ENCODE measurements around the gene SBK2. TPM values are rescaled to one million over a fixed set of nuclear protein-coding genes. Genes with fewer than 3 reads are reported as not detected.
A peak's percentile ranks its signal among the peaks of the same experiment; 100 is the strongest.

SBK2 gene
- total RNA-seq, 2 experiments from 2014 or later, result not detected

DNA sequence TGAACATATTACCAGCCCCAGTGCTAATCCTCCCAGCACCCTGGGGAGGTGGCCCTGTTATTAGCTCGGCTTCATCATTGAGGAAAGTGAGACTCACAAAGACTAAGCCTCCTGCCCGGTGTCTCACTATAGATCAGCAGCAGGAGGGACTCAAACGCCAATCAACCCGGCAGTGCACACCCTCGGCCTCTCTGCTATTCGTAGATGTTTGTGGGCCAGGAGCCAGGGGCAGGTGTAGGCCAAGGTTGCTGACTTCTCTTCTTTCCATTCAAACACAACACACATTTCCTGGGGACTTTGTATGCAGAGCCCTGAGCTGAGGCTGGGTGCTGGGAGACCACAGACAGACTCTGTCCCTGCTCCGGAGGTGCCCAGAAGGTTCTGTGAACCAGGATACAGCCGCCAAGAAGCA lies 17.8 kb upstream of the SBK2 start:
- no peak overlapping the region for H3K4me3 Mint-ChIP-seq
- intact Hi-C loops (cut with DNase I, micrococcal nuclease), result no loop called here
- H3K27me3 Mint-ChIP-seq, result peaks cover 3% of the 10 kb centered on the region
- no peak overlapping the region for H3K27ac Mint-ChIP-seq
- ChIA-PET POLR2A (no interaction called here), CTCF (interaction anchor here (0.8 kb wide), 1 partner anchor 356 kb away, joined by 3 read pairs; no protein-coding TSS in a partner anchor)
- DNase-seq, result no peak
- no peaks in the 10 kb centered on the region for H3K4me1 Mint-ChIP-seq
- no peaks in the 10 kb centered on the region for H3K36me3 Mint-ChIP-seq (ENCODE audit: low read depth)
- H3K9me3 Mint-ChIP-seq (ENCODE audit: low read depth), result no peaks in the 10 kb centered on the region
- no peak for ATAC-seq

DNA sequence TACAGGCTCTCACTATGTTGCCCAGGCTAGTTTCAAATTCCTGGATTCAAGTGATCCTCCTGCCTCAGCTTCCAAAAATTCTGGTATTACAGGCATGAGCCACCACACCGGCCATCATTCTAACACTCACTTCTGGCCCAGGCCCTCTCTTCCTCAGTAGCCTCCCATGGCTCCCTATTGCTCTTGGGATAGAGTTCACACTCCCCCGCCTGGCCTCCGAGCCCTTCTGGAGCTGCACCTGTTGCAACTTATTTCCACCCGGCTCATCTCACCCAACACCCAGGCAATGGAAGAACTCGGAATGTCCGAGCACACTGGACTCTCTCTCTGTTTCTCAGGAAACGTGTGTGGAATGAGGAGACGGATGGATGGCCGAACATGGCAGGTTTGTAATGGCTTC lies 17.4 kb upstream of the SBK2 start:
- H3K27ac Mint-ChIP-seq, result no peak overlapping the region

DNA sequence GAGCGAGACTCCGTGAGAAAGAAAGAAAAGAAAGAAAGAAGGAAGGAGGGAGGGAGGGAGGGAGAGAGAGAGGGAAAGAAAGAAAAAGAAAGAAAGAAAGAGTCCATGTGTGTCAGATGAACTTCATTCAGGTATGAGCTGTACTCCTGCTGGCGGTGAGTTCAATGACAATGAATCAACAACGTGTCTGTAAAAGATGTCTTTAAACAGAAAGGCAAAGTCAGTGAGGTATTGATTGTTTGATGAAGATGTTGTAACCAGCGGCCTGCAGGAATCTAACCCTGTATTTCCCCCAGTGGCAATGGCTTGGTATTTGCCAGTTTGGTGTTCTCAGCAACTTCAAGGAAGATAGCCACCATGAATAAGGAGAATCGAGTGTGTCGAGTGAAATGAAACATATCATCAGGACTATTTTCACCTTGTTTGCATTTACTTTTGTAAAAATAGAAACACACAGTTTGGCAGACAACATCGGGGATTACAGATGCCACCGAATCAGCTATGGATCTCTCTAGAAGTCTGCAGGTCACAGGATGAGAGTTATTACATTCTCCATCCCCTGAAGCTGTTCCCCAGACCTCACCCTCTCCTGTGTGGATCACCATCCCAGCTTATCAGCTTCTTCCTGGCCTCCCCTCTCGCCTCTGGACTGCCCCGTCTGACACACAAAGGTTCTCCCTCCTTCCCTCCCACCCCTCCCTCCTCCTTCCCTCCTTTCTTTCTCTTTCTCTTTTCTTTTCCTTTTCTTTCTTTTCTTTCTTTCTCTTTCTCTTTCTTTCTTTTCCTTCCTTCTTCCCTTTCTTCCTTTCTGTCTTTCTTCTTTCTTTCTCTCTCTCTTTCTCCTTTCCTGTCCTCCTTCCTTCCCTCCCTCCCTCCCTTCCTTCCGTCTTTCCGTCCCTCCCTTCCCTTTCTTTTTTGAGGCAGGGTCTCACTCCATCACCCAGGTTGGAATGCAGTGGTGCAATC lies 16.6 kb upstream of the SBK2 start:
- ATAC-seq (no peak), DNase-seq (no peak)
- peaks cover 3% of the 10 kb centered on the region for H3K27me3 Mint-ChIP-seq
- H3K4me3 Mint-ChIP-seq, result no peak overlapping the region
- H3K9me3 Mint-ChIP-seq (ENCODE audit: low read depth), result no peaks in the 10 kb centered on the region
- H3K27ac Mint-ChIP-seq, result no peak overlapping the region
- CTCF ChIA-PET, result interaction anchor here (0.8 kb wide), 1 partner anchor 355 kb away, joined by 3 read pairs; no protein-coding TSS in a partner anchor
- H3K36me3 Mint-ChIP-seq (ENCODE audit: low read depth), result no peaks in the 10 kb centered on the region
- POLR2A ChIA-PET, result no interaction called here
- no peaks in the 10 kb centered on the region for H3K4me1 Mint-ChIP-seq
- intact Hi-C loops (cut with DNase I, micrococcal nuclease), result no loop called here

More for the DNA sequence above, 17.4 kb upstream of the SBK2 start:
- Mint-ChIP-seq H3K27me3 (peaks cover 3% of the 10 kb centered on the region), H3K4me3 (no peak overlapping the region), H3K4me1 (no peaks in the 10 kb centered on the region), H3K9me3 (ENCODE audit: low read depth) (no peaks in the 10 kb centered on the region), H3K36me3 (ENCODE audit: low read depth) (no peaks in the 10 kb centered on the region)
- ATAC-seq, result no peak
- CTCF ChIA-PET, result interaction anchor here (0.8 kb wide), 1 partner anchor 356 kb away, joined by 3 read pairs; no protein-coding TSS in a partner anchor
- no peak for DNase-seq
- intact Hi-C loops (cut with DNase I, micrococcal nuclease), result no loop called here
- POLR2A ChIA-PET, result no interaction called here

DNA sequence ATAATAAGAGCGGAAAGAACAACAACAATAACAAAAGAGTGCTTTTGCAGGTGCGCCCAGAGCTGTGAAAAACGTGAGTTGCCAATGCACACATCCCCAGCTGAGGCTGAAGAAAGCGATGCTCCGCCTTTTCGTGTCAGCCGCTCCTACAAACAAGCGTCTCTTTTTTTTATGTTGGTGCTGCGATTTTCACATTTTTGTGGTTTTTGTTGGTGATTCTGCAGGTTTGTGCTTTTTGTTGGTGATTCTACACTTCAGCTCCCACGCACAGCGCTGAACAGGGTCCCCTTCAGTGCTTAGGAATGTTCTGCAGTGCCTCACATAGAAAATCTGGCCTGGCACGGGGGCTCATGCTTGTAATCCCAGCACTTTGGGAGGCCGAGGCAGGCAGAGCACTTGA lies 15.7 kb upstream of the SBK2 start:
- H3K4me1 Mint-ChIP-seq, result no peaks in the 10 kb centered on the region
- no peak overlapping the region for H3K27ac Mint-ChIP-seq
- ChIA-PET POLR2A (no interaction called here), CTCF (interaction anchor here (0.7 kb wide), 1 partner anchor 49 kb away, joined by 3 read pairs; no protein-coding TSS in a partner anchor)
- peaks cover 8% of the 10 kb centered on the region for H3K27me3 Mint-ChIP-seq
- no peak overlapping the region for H3K4me3 Mint-ChIP-seq
- no peak for DNase-seq
- ATAC-seq, result no peak
- no peaks in the 10 kb centered on the region for H3K9me3 Mint-ChIP-seq (ENCODE audit: low read depth)
- no peaks in the 10 kb centered on the region for H3K36me3 Mint-ChIP-seq (ENCODE audit: low read depth)
- intact Hi-C loops (cut with DNase I, micrococcal nuclease), result no loop called here

DNA sequence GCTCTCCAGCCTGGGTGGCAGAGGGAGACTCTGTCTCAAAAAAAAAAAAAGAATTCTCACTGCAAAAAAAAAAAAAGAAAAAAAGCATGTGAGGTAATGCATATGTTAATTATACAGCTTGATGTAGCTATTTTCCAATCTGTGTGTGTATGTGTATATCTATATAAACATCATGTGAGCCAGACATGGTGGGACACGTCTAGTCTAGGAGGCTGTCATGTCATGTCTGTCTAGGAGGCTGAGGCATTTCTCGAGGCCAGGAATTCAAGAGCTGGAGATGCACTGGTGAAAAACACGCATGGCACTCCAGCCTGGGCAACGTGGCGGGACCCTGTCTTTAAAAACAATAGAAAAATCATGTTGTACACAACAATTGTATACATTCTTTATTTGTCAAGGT lies 15.3 kb upstream of the SBK2 start:
- Mint-ChIP-seq H3K27me3 (peaks cover 11% of the 10 kb centered on the region), H3K4me1 (no peaks in the 10 kb centered on the region), H3K9me3 (ENCODE audit: low read depth) (no peaks in the 10 kb centered on the region), H3K4me3 (no peak overlapping the region), H3K36me3 (ENCODE audit: low read depth) (no peaks in the 10 kb centered on the region), H3K27ac (no peak overlapping the region)
- POLR2A ChIA-PET, result no interaction called here
- DNase-seq, result no peak
- ATAC-seq, result no peak
- intact Hi-C loops (cut with DNase I, micrococcal nuclease), result no loop called here
- CTCF ChIA-PET, result interaction anchor here (0.7 kb wide), 1 partner anchor 49 kb away, joined by 3 read pairs; no protein-coding TSS in a partner anchor

DNA sequence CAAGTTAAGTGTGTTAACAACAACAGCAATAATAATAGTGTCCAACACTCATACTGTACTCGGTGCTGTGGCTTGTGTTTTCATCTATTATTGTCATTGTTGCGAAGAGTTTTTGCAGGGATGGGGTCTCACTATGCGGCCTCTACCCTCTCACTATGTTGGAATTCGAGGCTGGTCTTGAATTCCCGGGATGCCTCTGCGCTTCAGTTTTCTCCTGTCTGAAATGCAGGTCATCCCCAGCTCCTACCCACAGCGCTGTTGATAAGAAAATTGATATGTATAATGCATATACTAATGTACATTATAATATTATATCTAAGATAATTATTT lies 13.4 kb upstream of the SBK2 start:
- peaks cover 18% of the 10 kb centered on the region for H3K27me3 Mint-ChIP-seq
- POLR2A ChIA-PET, result no interaction called here
- H3K36me3 Mint-ChIP-seq (ENCODE audit: low read depth), result no peaks in the 10 kb centered on the region
- H3K27ac Mint-ChIP-seq, result no peak overlapping the region
- CTCF ChIA-PET, result no interaction called here
- no peak overlapping the region for H3K4me3 Mint-ChIP-seq
- no peaks in the 10 kb centered on the region for H3K4me1 Mint-ChIP-seq
- intact Hi-C loops (cut with DNase I, micrococcal nuclease), result no loop called here
- DNase-seq (no peak), ATAC-seq (no peak)
- H3K9me3 Mint-ChIP-seq (ENCODE audit: low read depth), result no peaks in the 10 kb centered on the region

DNA sequence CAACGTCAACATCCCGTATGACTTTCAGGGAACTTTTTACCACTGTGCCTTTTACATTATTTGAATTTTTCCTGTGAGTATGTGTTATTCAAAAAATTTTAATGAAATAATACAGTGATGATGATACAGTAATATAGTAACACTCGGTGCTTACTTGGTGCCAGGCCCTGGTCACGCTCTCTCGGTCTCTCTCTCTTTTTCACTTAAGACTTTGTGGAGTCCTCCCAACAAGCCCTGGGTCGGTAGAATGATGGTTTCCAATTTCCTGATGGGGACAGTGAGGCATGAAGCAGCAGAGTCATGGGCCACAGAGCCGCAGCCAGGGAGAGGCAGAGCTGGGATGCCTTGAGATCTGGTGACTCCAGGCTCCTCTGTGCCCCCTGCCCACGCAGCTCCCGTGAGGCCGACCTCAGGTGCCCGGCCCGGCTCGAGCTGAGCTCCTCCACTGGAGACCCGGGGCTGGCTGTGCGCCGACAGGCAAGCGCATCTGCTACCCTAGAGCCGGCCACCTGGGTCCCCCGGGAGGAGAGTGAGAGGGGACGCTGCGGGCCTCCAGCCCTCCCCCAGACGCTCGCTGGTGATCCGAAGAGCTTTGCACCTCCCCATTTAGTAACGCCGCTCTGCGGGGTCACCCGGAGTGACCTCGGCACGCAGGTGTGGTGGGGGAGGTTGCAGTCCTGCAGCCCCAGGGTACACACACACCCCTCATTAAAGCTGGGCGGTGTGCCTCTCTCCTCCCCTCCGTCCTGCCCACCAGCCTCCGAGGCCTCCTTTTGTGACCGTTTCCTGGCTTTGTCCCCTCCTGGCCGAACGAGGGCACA lies 12.8 kb upstream of the SBK2 start:
- ChIA-PET CTCF (no interaction called here), POLR2A (no interaction called here)
- no peaks in the 10 kb centered on the region for H3K4me1 Mint-ChIP-seq
- H3K4me3 Mint-ChIP-seq, result no peak overlapping the region
- DNase-seq, result no peak
- ATAC-seq, result no peak
- H3K36me3 Mint-ChIP-seq (ENCODE audit: low read depth), result no peaks in the 10 kb centered on the region
- no peaks in the 10 kb centered on the region for H3K9me3 Mint-ChIP-seq (ENCODE audit: low read depth)
- no peak overlapping the region for H3K27ac Mint-ChIP-seq
- intact Hi-C loops (cut with DNase I, micrococcal nuclease), result no loop called here
- peaks cover 20% of the 10 kb centered on the region for H3K27me3 Mint-ChIP-seq

DNA sequence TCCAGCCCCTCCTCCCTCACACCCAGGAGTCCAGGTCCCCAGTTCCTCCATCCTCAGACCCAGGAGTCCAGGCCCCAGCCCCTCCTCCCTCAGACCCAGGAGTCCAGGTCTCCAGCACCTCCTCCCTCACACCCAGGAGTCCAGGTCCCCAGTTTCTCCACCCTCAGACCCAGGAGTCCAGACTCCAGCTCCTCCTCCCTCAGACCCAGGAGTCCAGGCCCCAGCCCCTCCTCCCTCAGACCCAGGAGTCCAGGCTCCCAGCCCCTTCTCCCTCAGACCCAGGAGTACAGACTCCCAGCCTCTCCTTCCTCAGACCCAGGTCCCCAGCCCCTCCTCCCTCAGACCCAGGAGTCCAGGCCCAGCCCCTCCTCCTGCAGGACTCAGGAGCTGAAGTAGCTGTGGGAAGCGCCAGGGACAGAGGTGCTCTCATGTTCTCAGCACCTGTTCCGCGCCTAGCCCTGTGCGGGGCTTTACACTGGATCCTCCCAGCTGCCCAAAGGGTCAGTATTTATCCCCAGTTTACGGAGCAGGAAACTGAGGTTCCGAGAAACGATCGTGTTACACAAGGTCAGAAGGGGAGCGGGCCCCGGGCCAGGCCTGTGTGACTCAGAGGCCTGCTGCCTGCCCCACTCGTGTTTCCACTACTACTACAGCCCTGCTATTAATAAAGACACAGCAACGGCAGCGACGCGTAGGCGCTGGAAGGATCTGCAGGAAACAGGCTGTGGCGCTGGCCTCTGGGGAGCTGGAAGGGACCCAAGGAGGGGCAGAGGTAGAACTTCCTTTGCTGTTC lies 10.1 kb upstream of the SBK2 start:
- DNase-seq, result peak; percentile 12

DNA sequence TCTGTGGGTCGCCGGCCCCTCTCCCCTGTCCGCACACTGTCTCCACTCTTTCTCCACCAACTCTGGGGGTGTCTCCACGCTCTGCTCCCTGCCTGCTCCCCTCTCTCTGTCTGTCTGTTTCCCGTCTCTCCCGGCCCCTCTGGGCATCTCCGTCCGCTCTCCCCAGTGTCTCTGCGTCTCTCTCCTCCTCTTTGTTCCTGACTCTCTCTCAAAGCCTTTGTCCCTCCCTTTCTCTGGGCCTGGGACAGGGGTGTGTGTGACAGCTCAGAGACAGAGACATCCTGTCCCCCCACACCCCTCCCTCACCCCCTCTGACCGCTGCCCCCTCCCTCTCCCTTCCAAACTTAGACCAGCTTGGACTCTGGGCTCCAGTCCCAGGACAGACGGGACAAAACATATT lies 9.1 kb upstream of the SBK2 start:
- no peaks in the 10 kb centered on the region for H3K9me3 Mint-ChIP-seq (ENCODE audit: low read depth)
- H3K27ac Mint-ChIP-seq, result no peak overlapping the region
- H3K4me1 Mint-ChIP-seq, result no peaks in the 10 kb centered on the region
- no peak for ATAC-seq
- H3K36me3 Mint-ChIP-seq (ENCODE audit: low read depth), result no peaks in the 10 kb centered on the region
- CTCF ChIA-PET, result no interaction called here
- H3K4me3 Mint-ChIP-seq, result no peak overlapping the region
- POLR2A ChIA-PET, result no interaction called here
- intact Hi-C loops (cut with DNase I, micrococcal nuclease), result no loop called here
- DNase-seq, result no peak
- H3K27me3 Mint-ChIP-seq, result peaks cover 23% of the 10 kb centered on the region

More for the DNA sequence above, 10.1 kb upstream of the SBK2 start:
- Mint-ChIP-seq H3K4me1 (no peaks in the 10 kb centered on the region), H3K27ac (no peak overlapping the region), H3K4me3 (no peak overlapping the region), H3K36me3 (ENCODE audit: low read depth) (no peaks in the 10 kb centered on the region), H3K27me3 (peaks cover 23% of the 10 kb centered on the region), H3K9me3 (ENCODE audit: low read depth) (no peaks in the 10 kb centered on the region)
- no peak for ATAC-seq
- intact Hi-C loops (cut with DNase I, micrococcal nuclease), result no loop called here
- ChIA-PET POLR2A (no interaction called here), CTCF (no interaction called here)

DNA sequence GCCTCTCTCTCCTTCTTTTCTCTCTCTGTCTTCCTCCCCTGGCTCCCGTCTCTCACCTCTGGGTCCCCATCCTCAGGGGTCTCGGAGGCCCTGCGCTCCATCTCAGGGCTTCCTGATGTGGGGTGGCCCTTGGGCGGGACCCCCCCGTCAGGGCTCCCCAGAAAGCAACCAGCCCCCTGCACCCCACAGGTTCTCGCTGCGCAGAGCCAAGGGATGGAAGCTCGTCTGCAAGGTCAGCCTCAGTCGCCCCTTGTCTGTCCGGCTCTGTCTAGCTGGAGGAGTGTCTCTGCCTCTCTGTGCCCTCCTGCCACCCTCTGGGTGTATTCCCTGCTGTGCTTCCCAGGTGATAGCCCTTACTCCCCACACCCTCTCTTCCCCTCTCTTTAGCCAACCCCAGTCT lies 8.5 kb upstream of the SBK2 start, which contains the start of gene SBK3:
TSS of gene SBK3 (minus strand) at position 101 of the 400 bp plus-strand sequence. CDS start at position 101, 0 bp downstream.
- intact Hi-C loops (cut with DNase I, micrococcal nuclease), result no loop called here
- H3K4me1 Mint-ChIP-seq, result no peaks in the 10 kb centered on the region
- H3K27ac Mint-ChIP-seq, result no peak within 1 kb of the TSS
- ChIA-PET POLR2A (no interaction called here), CTCF (no interaction called here)
- H3K27me3 Mint-ChIP-seq, result peaks cover 23% of the 10 kb centered on the region
- H3K9me3 Mint-ChIP-seq (ENCODE audit: low read depth), result no peaks in the 10 kb centered on the region
- DNase-seq (no peak), ATAC-seq (no peak)
- no peaks in the 10 kb centered on the region for H3K36me3 Mint-ChIP-seq (ENCODE audit: low read depth)
- H3K4me3 Mint-ChIP-seq, result no peak within 1 kb of the TSS

DNA sequence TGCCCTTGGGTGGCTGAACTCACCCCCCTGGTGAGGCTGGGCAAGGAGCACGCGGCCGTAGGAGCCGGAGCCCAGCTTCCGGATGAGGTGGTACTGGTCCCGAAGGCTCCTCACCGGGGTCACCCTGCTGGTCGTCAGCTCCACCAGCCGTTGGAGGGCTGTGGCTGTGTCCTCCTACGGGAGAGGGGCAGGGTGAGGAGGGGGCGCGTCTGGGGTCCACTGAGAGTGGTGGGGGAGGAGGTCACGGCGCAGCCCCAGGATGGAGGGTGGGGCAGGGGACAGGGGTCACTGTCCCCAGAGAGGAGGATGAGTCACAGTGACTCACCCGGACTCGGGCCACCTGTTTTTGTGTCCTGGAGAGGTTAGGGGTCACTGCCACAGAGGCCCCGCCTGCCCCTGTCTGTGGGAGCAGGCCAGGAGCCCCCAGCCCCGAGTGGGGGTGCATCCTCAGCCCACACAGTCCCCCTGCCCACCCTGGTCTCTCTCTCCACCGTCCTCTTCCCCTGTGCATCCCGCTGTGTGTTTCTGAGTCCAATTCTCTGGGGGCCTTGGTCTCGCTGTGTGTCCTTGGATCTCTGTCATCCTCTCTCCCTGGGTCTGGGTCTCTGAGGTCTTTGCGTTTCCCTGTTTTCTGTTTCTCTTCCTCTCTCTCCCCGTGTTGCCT lies 8.0 kb upstream of the SBK2 start:
- Mint-ChIP-seq H3K27me3 (peaks cover 20% of the 10 kb centered on the region), H3K4me1 (no peaks in the 10 kb centered on the region), H3K36me3 (ENCODE audit: low read depth) (no peaks in the 10 kb centered on the region), H3K27ac (no peak overlapping the region), H3K9me3 (ENCODE audit: low read depth) (no peaks in the 10 kb centered on the region), H3K4me3 (no peak overlapping the region)
- POLR2A ChIA-PET, result no interaction called here
- no peak for DNase-seq
- CTCF ChIA-PET, result no interaction called here
- no peak for ATAC-seq
- intact Hi-C loops (cut with DNase I, micrococcal nuclease), result no loop called here

Data from activated CD4-positive, alpha-beta T cell treated with anti-CD3 and anti-CD28 coated beads for 36 hours (primary cell).